Mesothelial cell of epicardium (in vitro differentiated cells): ENCODE results near the gene MIA2. TPM values are rescaled to one million over a fixed set of nuclear protein-coding genes. Genes with fewer than 3 reads are reported as not detected.

Experiments used
- DNase-seq, 2 experiments: peaks; one replicate each; pipeline ENCODE4 v3.0.0; 2021; ENCODE audit warnings: low spot score in 2 of 2; ENCODE audit not compliant: unreplicated experiment in 2 of 2
- H3K27ac Mint-ChIP-seq: 2 replicates; pipeline ENCODE4 v1.8.0; 2021; ENCODE audit warnings: mixed read lengths
- H3K27me3 Mint-ChIP-seq: 2 replicates; pipeline ENCODE4 v1.8.0; 2021; ENCODE audit warnings: low read depth, mixed read lengths
- H3K36me3 Mint-ChIP-seq: 2 replicates; pipeline ENCODE4 v1.8.0; 2021; ENCODE audit warnings: mixed read lengths
- H3K4me1 Mint-ChIP-seq: 2 replicates; pipeline ENCODE4 v1.8.0; 2021; ENCODE audit warnings: mixed read lengths
- H3K4me3 Mint-ChIP-seq: 2 replicates; pipeline ENCODE4 v1.8.0; 2021; ENCODE audit warnings: mild to moderate bottlenecking, moderate library complexity, mixed read lengths
- H3K9me3 Mint-ChIP-seq: 2 replicates; pipeline ENCODE4 v1.8.0; 2021; ENCODE audit warnings: mixed read lengths
- total RNA-seq: library from RNA; stranded (reverse); gene quantifications from 3 replicates; pipeline ENCODE4 v1.2.1, GENCODE V29; 2021
- TF ChIP-seq, protein P1 (sequence below): fragments of 200-600 bp; sonication (generic); IDR thresholded peaks from one replicate; pipeline ENCODE4 v1.5.0; 2021; ENCODE audit warnings: antibody characterized with exemption; ENCODE audit not compliant: unreplicated experiment

MIA2 gene
- total RNA-seq, 1 donor from 2014 or later = 18.9 TPM

DNA sequence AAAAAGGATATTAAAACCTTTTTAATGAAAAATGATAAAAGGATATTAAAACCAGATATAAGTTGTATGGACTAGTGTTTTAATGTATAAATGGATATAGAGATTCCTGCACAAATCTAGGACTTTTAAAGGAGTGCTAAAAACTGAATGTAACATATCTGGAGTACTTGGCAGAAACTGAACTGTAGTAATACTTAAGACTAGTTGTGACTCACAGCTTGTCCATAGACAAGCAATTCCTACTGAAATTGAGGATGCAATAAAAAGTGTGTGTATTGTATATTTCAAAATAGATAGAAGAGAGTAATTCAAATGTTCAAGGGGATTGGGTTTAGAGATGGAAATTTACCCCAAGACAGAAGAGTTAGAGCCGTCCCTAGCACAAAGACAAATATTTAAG, 138.9 kb downstream of the MIA2 start:
- TF ChIP-seq, protein P1, sequence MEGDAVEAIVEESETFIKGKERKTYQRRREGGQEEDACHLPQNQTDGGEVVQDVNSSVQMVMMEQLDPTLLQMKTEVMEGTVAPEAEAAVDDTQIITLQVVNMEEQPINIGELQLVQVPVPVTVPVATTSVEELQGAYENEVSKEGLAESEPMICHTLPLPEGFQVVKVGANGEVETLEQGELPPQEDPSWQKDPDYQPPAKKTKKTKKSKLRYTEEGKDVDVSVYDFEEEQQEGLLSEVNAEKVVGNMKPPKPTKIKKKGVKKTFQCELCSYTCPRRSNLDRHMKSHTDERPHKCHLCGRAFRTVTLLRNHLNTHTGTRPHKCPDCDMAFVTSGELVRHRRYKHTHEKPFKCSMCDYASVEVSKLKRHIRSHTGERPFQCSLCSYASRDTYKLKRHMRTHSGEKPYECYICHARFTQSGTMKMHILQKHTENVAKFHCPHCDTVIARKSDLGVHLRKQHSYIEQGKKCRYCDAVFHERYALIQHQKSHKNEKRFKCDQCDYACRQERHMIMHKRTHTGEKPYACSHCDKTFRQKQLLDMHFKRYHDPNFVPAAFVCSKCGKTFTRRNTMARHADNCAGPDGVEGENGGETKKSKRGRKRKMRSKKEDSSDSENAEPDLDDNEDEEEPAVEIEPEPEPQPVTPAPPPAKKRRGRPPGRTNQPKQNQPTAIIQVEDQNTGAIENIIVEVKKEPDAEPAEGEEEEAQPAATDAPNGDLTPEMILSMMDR = no peak
- H3K36me3 Mint-ChIP-seq = no peaks in the 10 kb centered on the region
- DNase-seq = no peak
- H3K4me3 Mint-ChIP-seq = no peak overlapping the region
- peaks cover 11% of the 10 kb centered on the region for H3K4me1 Mint-ChIP-seq
- H3K27me3 Mint-ChIP-seq = no peaks in the 10 kb centered on the region
- H3K27ac Mint-ChIP-seq = no peak overlapping the region
- no peaks in the 10 kb centered on the region for H3K9me3 Mint-ChIP-seq

DNA sequence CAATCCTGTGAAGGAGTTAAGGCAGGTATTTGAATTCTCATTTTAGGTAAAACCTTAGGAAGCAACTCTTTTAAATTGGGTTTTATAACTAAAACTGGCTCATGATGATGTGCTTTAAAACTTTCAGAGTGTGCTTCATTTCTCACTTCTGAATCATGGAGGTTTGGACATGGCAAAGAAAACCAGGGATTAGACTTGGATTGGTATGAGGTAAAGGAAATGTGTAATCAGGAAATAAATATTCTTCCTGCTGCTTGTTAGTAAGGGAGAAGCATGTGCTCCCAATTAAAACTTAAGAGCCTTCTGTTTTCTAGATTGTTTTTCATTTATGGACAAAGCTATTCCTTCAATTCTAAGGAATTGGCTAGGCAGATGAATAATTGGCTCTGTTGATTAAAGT, 141.1 kb downstream of the MIA2 start:
- Mint-ChIP-seq H3K9me3 (no peaks in the 10 kb centered on the region), H3K4me3 (no peak overlapping the region), H3K4me1 (peaks cover 11% of the 10 kb centered on the region), H3K36me3 (no peaks in the 10 kb centered on the region), H3K27ac (no peak overlapping the region), H3K27me3 (no peaks in the 10 kb centered on the region)
- TF ChIP-seq, protein P1 = no peak
- no peak for DNase-seq

DNA sequence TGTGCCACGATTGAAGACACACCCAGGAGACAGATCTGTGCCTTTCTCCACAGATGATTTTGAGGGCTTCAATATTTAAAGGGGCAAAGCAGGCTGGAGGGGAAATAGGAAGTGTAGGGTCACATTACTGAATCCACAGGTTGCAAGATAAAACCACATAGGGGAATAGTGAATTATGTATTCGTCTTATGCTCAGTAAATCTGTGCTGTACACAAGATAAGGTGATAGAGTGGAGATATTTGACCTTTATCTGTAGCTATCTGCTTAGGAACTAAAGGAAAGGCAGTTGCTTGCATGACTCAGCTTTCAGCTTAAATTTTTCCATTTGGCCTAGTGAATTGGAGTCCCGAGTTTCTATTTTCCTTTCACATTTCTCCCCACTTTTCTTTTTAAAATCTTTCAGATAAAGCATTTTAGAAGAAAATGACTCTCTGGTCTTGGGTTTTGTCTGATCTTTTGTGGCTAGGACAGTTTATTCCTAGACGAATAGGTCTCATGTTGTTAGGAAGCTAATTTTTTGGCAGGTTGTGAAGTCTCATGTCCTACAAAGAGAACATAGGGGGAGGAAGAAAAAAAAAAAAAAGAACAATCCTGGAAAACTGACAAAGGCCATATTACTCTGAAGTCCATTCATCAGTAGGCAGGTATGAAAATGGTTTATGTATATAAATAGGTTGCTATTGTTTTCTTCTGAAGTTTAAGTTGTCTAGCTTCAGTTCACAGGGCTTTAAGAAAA, 143.1 kb downstream of the MIA2 start:
- no peaks in the 10 kb centered on the region for H3K27me3 Mint-ChIP-seq
- no peaks in the 10 kb centered on the region for H3K9me3 Mint-ChIP-seq
- H3K36me3 Mint-ChIP-seq = no peaks in the 10 kb centered on the region
- peaks cover 11% of the 10 kb centered on the region for H3K4me1 Mint-ChIP-seq
- H3K27ac Mint-ChIP-seq = peak overlapping the region; percentile 85
- DNase-seq = no peak
- H3K4me3 Mint-ChIP-seq = no peak overlapping the region
- TF ChIP-seq, protein P1 = no peak

DNA sequence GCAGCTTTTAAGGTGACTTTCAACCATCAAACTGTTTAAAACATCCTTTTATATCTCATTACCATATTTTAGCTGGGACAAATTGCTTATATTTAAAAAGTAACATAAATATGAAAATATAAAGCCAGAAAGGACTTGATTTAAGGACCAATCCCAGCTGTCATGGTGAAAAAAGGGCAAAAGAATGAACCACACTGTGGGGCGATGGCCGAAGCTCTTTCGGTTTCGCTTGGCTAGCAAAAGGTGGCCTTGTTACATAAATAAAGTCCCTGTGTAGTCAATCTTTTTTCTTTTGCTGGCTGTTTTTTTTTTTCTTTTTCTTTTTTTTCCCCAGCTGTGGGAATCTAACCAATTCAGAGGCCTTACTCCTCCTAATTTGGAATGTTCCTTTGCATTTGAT, 147.7 kb downstream of the MIA2 start:
- H3K4me3 Mint-ChIP-seq = no peak overlapping the region
- no peaks in the 10 kb centered on the region for H3K9me3 Mint-ChIP-seq
- H3K4me1 Mint-ChIP-seq = peaks cover 9% of the 10 kb centered on the region
- H3K27me3 Mint-ChIP-seq = no peaks in the 10 kb centered on the region
- peaks cover under 1% of the 10 kb centered on the region for H3K36me3 Mint-ChIP-seq
- TF ChIP-seq, protein P1 = no peak
- H3K27ac Mint-ChIP-seq = no peak overlapping the region
- DNase-seq = no peak

DNA sequence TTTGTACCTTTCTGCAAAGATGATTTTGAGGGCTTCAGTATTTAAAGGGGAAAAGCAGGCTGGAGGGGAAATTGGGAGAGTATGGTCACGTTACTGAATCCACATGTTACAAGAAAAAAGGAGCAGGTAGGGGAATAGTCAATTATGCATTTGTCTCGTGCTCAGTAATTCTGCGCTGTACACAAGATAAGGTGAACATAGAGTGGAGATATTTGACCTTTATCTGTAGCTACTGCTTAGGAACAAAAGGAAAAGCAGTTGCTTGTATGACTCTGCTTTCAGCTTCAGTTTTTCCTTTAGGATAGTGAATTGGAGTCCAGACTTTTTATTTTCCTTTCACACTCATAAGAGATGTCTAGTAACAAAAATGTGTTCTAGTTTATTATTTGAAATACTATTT, 148.7 kb downstream of the MIA2 start:
- H3K27me3 Mint-ChIP-seq = no peaks in the 10 kb centered on the region
- no peaks in the 10 kb centered on the region for H3K4me1 Mint-ChIP-seq
- TF ChIP-seq, protein P1 = no peak

More for the DNA sequence above, 148.7 kb downstream of the MIA2 start:
- H3K36me3 Mint-ChIP-seq = peaks cover 7% of the 10 kb centered on the region
- no peak for DNase-seq
- H3K27ac Mint-ChIP-seq = no peak overlapping the region
- H3K9me3 Mint-ChIP-seq = no peaks in the 10 kb centered on the region
- H3K4me3 Mint-ChIP-seq = no peak overlapping the region
